ENCODE data around the gene LMX1B.

- TF ChIP-seq CTCF (conservative IDR thresholded peaks at IDR 0.05; ENCODE audit: low read depth, low read length) = no peak
- no peak for TF ChIP-seq EZH2 (IDR thresholded peaks at IDR 0.05; ENCODE audit: low read length, unreplicated experiment)
- TF ChIP-seq EZH2phosphoT487 (IDR thresholded peaks at IDR 0.05; ENCODE audit: borderline replicate concordance, low read length) = no peak
Observed at GRCh38 chr9:126699401-126699881, 85.7 kb downstream of the LMX1B start.
